CD14-positive monocyte (primary cell): ENCODE results near the gene ERCC1. TPM values are rescaled to one million over a fixed set of nuclear protein-coding genes. Genes with fewer than 3 reads are reported as not detected.

Experiments
- DNase-seq, 3 donors: peaks; one replicate each; pipeline ENCODE4 v3.0.0-alpha.2; 2011 to 2022
- H2AFZ ChIP-seq: 2 replicates; pipeline ENCODE4 v1.6.0; 2012; ENCODE audit warnings: mild to moderate bottlenecking, low read depth, low read length, inconsistent platforms; ENCODE audit not compliant: insufficient read depth, poor library complexity, severe bottlenecking
- H3K27ac ChIP-seq, 2 donors: 1 replicate in 1 of 2; 2 replicates in 1 of 2; pipeline ENCODE4 v1.5.1; 2012 to 2013; ENCODE audit warnings: low read length in 2 of 2, control low read depth in 1 of 2, inconsistent platforms in 1 of 2, low read depth in 1 of 2, mild to moderate bottlenecking in 1 of 2
- H3K27me3 ChIP-seq, 2 donors: one replicate each; pipeline versions ENCODE4 v1.6.0 to v1.6.1; 2011 to 2013; ENCODE audit warnings: low read length in 2 of 2; ENCODE audit not compliant: control insufficient read depth in 2 of 2, insufficient read depth in 2 of 2
- H3K36me3 ChIP-seq, 2 donors: replicated peaks in 1 of 2; 1 replicate in 1 of 2; 2 replicates in 1 of 2; pipeline versions ENCODE4 v1.5.1 to v1.6.1; 2012 to 2013; ENCODE audit warnings: low read length in 2 of 2, control low read depth in 1 of 2, inconsistent platforms in 1 of 2, mild to moderate bottlenecking in 1 of 2; ENCODE audit not compliant: insufficient read depth in 2 of 2, control insufficient read depth in 1 of 2
- H3K4me1 ChIP-seq, 2 donors: 1 replicate in 1 of 2; 2 replicates in 1 of 2; pipeline versions ENCODE4 v1.5.1 to v1.6.1; 2012 to 2013; ENCODE audit warnings: low read length in 2 of 2, control low read depth in 1 of 2, inconsistent platforms in 1 of 2, mild to moderate bottlenecking in 1 of 2, moderate library complexity in 1 of 2; ENCODE audit not compliant: insufficient read depth in 2 of 2, control insufficient read depth in 1 of 2
- H3K4me2 ChIP-seq: replicated peaks from 2 replicates; pipeline ENCODE3; 2012; ENCODE audit warnings: low read length, moderate library complexity, mild to moderate bottlenecking; ENCODE audit not compliant: poor library complexity, severe bottlenecking; ENCODE audit errors: extremely low read depth
- H3K4me3 ChIP-seq, 3 experiments: fragments of 200-600 bp in 1 of 3; sonication (generic) in 1 of 3; replicated peaks in 1 of 3; 1 replicate in 2 of 3; 2 replicates in 1 of 3; pipeline ENCODE4 v1.5.1; 2011 to 2013; ENCODE audit warnings: low read length in 3 of 3, mild to moderate bottlenecking in 3 of 3, control low read depth in 2 of 3, low read depth in 2 of 3, inconsistent platforms in 1 of 3, moderate library complexity in 1 of 3
- H3K79me2 ChIP-seq: 2 replicates; pipeline ENCODE4 v1.6.0; 2012; ENCODE audit warnings: mild to moderate bottlenecking, control low read depth, inconsistent platforms, low read length, moderate library complexity; ENCODE audit not compliant: insufficient read depth
- H3K9ac ChIP-seq: 2 replicates; pipeline ENCODE4 v1.6.0; 2017; ENCODE audit warnings: low read length, mild to moderate bottlenecking; ENCODE audit not compliant: insufficient read depth, poor library complexity, severe bottlenecking
- H3K9me3 ChIP-seq, 2 donors: replicated peaks in 1 of 2; 1 replicate in 1 of 2; 2 replicates in 1 of 2; pipeline versions ENCODE4 v1.5.1 to v1.6.1; 2012 to 2013; ENCODE audit warnings: low read length in 2 of 2, control low read depth in 1 of 2; ENCODE audit not compliant: control insufficient read depth in 1 of 2, insufficient read depth in 1 of 2
- H4K20me1 ChIP-seq: 2 replicates; pipeline ENCODE4 v1.6.0; 2012; ENCODE audit warnings: mild to moderate bottlenecking, low read length, control low read depth, moderate library complexity; ENCODE audit not compliant: insufficient read depth
- H3K27ac Mint-ChIP-seq, 7 donors: one replicate each; pipeline ENCODE4 v1.8.0; 2020; ENCODE audit warnings: mild to moderate bottlenecking in 7 of 7, mixed read lengths in 7 of 7, moderate library complexity in 6 of 7, inconsistent platforms in 2 of 7
- H3K27me3 Mint-ChIP-seq, 3 donors: one replicate each; pipeline ENCODE4 v1.8.0; 2021 to 2022; ENCODE audit warnings: low read depth in 3 of 3, mild to moderate bottlenecking in 3 of 3, mixed read lengths in 3 of 3, moderate library complexity in 3 of 3, inconsistent platforms in 1 of 3
- H3K36me3 Mint-ChIP-seq, 2 donors: one replicate each; pipeline ENCODE4 v1.8.0; 2020; ENCODE audit warnings: mixed read lengths in 2 of 2, inconsistent platforms in 1 of 2, mild to moderate bottlenecking in 1 of 2
- H3K4me1 Mint-ChIP-seq: one replicate; pipeline ENCODE4 v1.8.0; 2020; ENCODE audit warnings: mild to moderate bottlenecking, mixed read lengths
- H3K4me3 Mint-ChIP-seq, 2 donors: one replicate each; pipeline ENCODE4 v1.8.0; 2020; ENCODE audit warnings: mild to moderate bottlenecking in 2 of 2, mixed read lengths in 2 of 2, moderate library complexity in 1 of 2
- H3K9me3 Mint-ChIP-seq, 7 donors: one replicate each; pipeline ENCODE4 v1.8.0; 2020 to 2022; ENCODE audit warnings: mixed read lengths in 7 of 7, mild to moderate bottlenecking in 6 of 7, moderate library complexity in 6 of 7, inconsistent platforms in 2 of 7
- CTCF ChIP-seq: fragments of 200-600 bp; IDR thresholded peaks from one replicate; pipeline ENCODE4 v1.8.0; 2022; ENCODE audit warnings: antibody characterized with exemption, mild to moderate bottlenecking
- WGBS: methylation state at CpG from one replicate; pipeline ENCODE4 v1.1.5; 2013; ENCODE audit warnings: missing lambda C conversion rate; ENCODE audit not compliant: insufficient coverage; 5-methylcytosine and 5-hydroxymethylcytosine counted together
- intact Hi-C, 2 donors: fragments of 100-400 bp; cut with micrococcal nuclease; formaldehyde crosslinking; loops; one replicate each; pipeline versions ENCODE4 v1.15.0 to v1.15.1; 2023
- polyA plus RNA-seq, 3 donors: library from polyadenylated mRNA; depleted of rRNA in 1 of 3; unstranded in 2 of 3; stranded (reverse) in 1 of 3; fragments of 300-500 nt in 2 of 3; fragments of >200 nt in 1 of 3; fragmentation: Illumina TruSeq in 2 of 3; gene quantifications; 1 replicate in 2 of 3; 2 replicates in 1 of 3; pipeline ENCODE4 v1.2.3, GENCODE V29; 2012 to 2021

Gene ERCC1
- polyA plus RNA-seq, 3 donors: 62.2 to 78.2 (median 74.6) TPM

GRCh38 chr19:45464852-45465441, 41.2 kb upstream of the ERCC1 start:
- no peak overlapping the region for H3K9ac ChIP-seq
- peaks cover 21% of the 10 kb centered on the region for H4K20me1 ChIP-seq
- intact Hi-C loops: no loop called here
- H3K4me3 ChIP-seq: no peak overlapping the region
- no peak overlapping the region for H2AFZ ChIP-seq
- no peak for TF ChIP-seq CTCF
- Mint-ChIP-seq H3K27me3 (peaks cover 18 to 39% (median 37%) of the 10 kb centered on the region in 3 donors), H3K27ac (peak overlapping the region; percentile 44 to 85 (median 81)), H3K9me3 (peaks cover 0 to 23% (median 9%) of the 10 kb centered on the region in 7 donors), H3K36me3 (peaks cover 4 to 6% of the 10 kb centered on the region in 2 donors), H3K4me1 (peaks cover 19% of the 10 kb centered on the region), H3K4me3 (peak overlapping the region in 1 of 2 donors; percentile 62)
- H3K9me3 ChIP-seq: no peaks in the 10 kb centered on the region
- no peak overlapping the region for H3K4me2 ChIP-seq
- H3K4me1 ChIP-seq: peaks cover 9 to 10% of the 10 kb centered on the region in 2 donors
- H3K27ac ChIP-seq: no peak overlapping the region
- no peaks in the 10 kb centered on the region for H3K79me2 ChIP-seq
- WGBS: 86% methylated on average over 6 of the region's 8 CpGs
- H3K27me3 ChIP-seq: peaks cover 0 to under 1% of the 10 kb centered on the region in 2 donors
- no peaks in the 10 kb centered on the region for H3K36me3 ChIP-seq
- peak; percentile 44 to 47 (median 44) for DNase-seq

- Histone ChIP-seq H3K79me2 (no peaks in the 10 kb centered on the region), H3K36me3 (no peaks in the 10 kb centered on the region), H3K9me3 (no peaks in the 10 kb centered on the region), H3K4me3 (no peak overlapping the region), H3K4me1 (peaks cover 8 to 15% of the 10 kb centered on the region in 2 donors), H3K27ac (no peak overlapping the region), H3K9ac (no peak overlapping the region), H3K27me3 (no peaks in the 10 kb centered on the region), H3K4me2 (no peak overlapping the region), H2AFZ (no peak overlapping the region), H4K20me1 (peaks cover 14% of the 10 kb centered on the region)
- Mint-ChIP-seq H3K27ac (peak overlapping the region in 1 of 7 donors; percentile 81), H3K36me3 (no peaks in the 10 kb centered on the region), H3K4me3 (no peak overlapping the region), H3K27me3 (peaks cover 13 to 32% (median 31%) of the 10 kb centered on the region in 3 donors), H3K9me3 (peaks cover 0 to 16% (median 8%) of the 10 kb centered on the region in 7 donors), H3K4me1 (peaks cover 19% of the 10 kb centered on the region)
- intact Hi-C loops: no loop called here
- WGBS: 85% methylated on average over 2 of the region's 2 CpGs
- DNase-seq: peak in 1 of 3 donors; percentile 16
- no peak for TF ChIP-seq CTCF
Measured at GRCh38 chr19:45464274-45464673, 40.6 kb upstream of the ERCC1 start.
